ENCODE measurements around the gene HPCA. TPM values are rescaled to one million over a fixed set of nuclear protein-coding genes. Genes with fewer than 3 reads are reported as not detected.

Gene HPCA
- polyA plus RNA-seq, 1 donor (not counting 4 experiments of a cell fraction or from before 2014, with no cell fraction given) = not detected

GRCh38 chr1:32886828-32887414 lies 630 bp downstream of the HPCA start:
- Histone ChIP-seq H3K9me1 (ENCODE audit: control insufficient read depth, extremely low read depth, insufficient read depth, low read length) (no peaks in the 10 kb centered on the region), H3K9ac (ENCODE audit: control insufficient read depth, extremely low read depth, insufficient read depth, low read length) (no peak overlapping the region), H3K4me2 (ENCODE audit: control insufficient read depth, extremely low read depth, insufficient read depth, low read depth, low read length) (no peak overlapping the region), H3K36me3 (ENCODE audit: control insufficient read depth in 2 of 2, extremely low read depth in 1 of 2, insufficient read depth in 2 of 2, low read length in 2 of 2) (no peaks in the 10 kb centered on the region), H3K79me2 (ENCODE audit: control insufficient read depth, insufficient read depth, low read length) (no peaks in the 10 kb centered on the region), H2AFZ (ENCODE audit: control insufficient read depth, low read length) (no peak overlapping the region), H3K4me3 (ENCODE audit: control insufficient read depth in 2 of 3, extremely low read depth in 1 of 3, insufficient read depth in 2 of 3, low read depth in 1 of 3, low read length in 3 of 3) (no peak overlapping the region), H3K27ac (ENCODE audit: control insufficient read depth, insufficient read depth, low read length) (no peak overlapping the region), H3K4me1 (ENCODE audit: control insufficient read depth, extremely low read depth, insufficient read depth, low read length) (no peaks in the 10 kb centered on the region), H3K27me3 (ENCODE audit: control insufficient read depth, extremely low read depth, insufficient read depth, low read length) (peaks cover 47% of the 10 kb centered on the region), H4K20me1 (ENCODE audit: control insufficient read depth, extremely low read depth, insufficient read depth, low read length) (peaks cover 4% of the 10 kb centered on the region), H3K9me3 (ENCODE audit: control insufficient read depth, low read depth, low read length) (no peaks in the 10 kb centered on the region)
- TF ChIP-seq, protein P1, sequence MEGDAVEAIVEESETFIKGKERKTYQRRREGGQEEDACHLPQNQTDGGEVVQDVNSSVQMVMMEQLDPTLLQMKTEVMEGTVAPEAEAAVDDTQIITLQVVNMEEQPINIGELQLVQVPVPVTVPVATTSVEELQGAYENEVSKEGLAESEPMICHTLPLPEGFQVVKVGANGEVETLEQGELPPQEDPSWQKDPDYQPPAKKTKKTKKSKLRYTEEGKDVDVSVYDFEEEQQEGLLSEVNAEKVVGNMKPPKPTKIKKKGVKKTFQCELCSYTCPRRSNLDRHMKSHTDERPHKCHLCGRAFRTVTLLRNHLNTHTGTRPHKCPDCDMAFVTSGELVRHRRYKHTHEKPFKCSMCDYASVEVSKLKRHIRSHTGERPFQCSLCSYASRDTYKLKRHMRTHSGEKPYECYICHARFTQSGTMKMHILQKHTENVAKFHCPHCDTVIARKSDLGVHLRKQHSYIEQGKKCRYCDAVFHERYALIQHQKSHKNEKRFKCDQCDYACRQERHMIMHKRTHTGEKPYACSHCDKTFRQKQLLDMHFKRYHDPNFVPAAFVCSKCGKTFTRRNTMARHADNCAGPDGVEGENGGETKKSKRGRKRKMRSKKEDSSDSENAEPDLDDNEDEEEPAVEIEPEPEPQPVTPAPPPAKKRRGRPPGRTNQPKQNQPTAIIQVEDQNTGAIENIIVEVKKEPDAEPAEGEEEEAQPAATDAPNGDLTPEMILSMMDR (optimal IDR thresholded peaks at IDR 0.05 in 1 of 3, IDR thresholded peaks at IDR 0.05 in 1 of 3, conservative IDR thresholded peaks at IDR 0.05 in 1 of 3; ENCODE audit: extremely low read depth in 1 of 3, insufficient read depth in 2 of 3, low read length in 3 of 3) = no peak
- TF ChIP-seq EZH2 (IDR thresholded peaks at IDR 0.05; ENCODE audit: low read length) = no peak
- no peak for DNase-seq (ENCODE audit: low read depth, low spot score)
- FAIRE-seq = no peak
- dilution Hi-C loops (cut with MboI; ENCODE audit: extremely low pct_ligation_motif_present, low sequenced_read_pairs) = no loop called here

DNA sequence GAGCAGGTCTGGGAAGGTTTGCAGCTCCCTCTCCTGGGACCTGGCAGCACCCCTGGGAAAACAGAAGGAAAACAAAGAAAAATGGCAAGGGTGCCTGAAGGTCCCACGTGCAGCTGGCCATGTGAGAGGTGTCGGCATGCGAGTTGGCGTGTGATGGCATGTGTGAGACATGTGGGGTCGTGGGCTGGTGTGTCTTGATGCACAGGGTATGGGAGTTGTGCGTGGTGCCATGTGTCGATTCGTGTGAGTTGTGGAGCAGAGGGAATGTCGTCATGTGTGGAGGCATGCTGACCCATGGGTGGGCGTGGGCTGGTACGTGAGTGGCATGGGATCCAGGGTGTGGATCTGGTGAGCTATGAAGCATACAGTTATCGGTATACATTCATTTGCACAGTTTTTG lies 1.3 kb downstream of the HPCA start:
- no peak overlapping the region for H3K4me3 ChIP-seq (ENCODE audit: control insufficient read depth in 2 of 3, extremely low read depth in 1 of 3, insufficient read depth in 2 of 3, low read depth in 1 of 3, low read length in 3 of 3)
- dilution Hi-C loops (cut with MboI; ENCODE audit: extremely low pct_ligation_motif_present, low sequenced_read_pairs) = no loop called here
- H3K27ac ChIP-seq (ENCODE audit: control insufficient read depth, insufficient read depth, low read length) = no peak overlapping the region
- no peak overlapping the region for H3K4me2 ChIP-seq (ENCODE audit: control insufficient read depth, extremely low read depth, insufficient read depth, low read depth, low read length)
- no peak for DNase-seq (ENCODE audit: low read depth, low spot score)
- no peaks in the 10 kb centered on the region for H3K9me1 ChIP-seq (ENCODE audit: control insufficient read depth, extremely low read depth, insufficient read depth, low read length)
- peaks cover 4% of the 10 kb centered on the region for H4K20me1 ChIP-seq (ENCODE audit: control insufficient read depth, extremely low read depth, insufficient read depth, low read length)
- H2AFZ ChIP-seq (ENCODE audit: control insufficient read depth, low read length) = no peak overlapping the region
- no peaks in the 10 kb centered on the region for H3K9me3 ChIP-seq (ENCODE audit: control insufficient read depth, low read depth, low read length)
- no peak overlapping the region for H3K9ac ChIP-seq (ENCODE audit: control insufficient read depth, extremely low read depth, insufficient read depth, low read length)
- FAIRE-seq = no peak
- no peaks in the 10 kb centered on the region for H3K79me2 ChIP-seq (ENCODE audit: control insufficient read depth, insufficient read depth, low read length)
- H3K4me1 ChIP-seq (ENCODE audit: control insufficient read depth, extremely low read depth, insufficient read depth, low read length) = no peaks in the 10 kb centered on the region
- peaks cover 51% of the 10 kb centered on the region for H3K27me3 ChIP-seq (ENCODE audit: control insufficient read depth, extremely low read depth, insufficient read depth, low read length)
- TF ChIP-seq, protein P1 (optimal IDR thresholded peaks at IDR 0.05 in 1 of 3, IDR thresholded peaks at IDR 0.05 in 1 of 3, conservative IDR thresholded peaks at IDR 0.05 in 1 of 3; ENCODE audit: extremely low read depth in 1 of 3, insufficient read depth in 2 of 3, low read length in 3 of 3) = no peak
- TF ChIP-seq EZH2 (IDR thresholded peaks at IDR 0.05; ENCODE audit: low read length) = no peak
- no peaks in the 10 kb centered on the region for H3K36me3 ChIP-seq (ENCODE audit: control insufficient read depth in 2 of 2, extremely low read depth in 1 of 2, insufficient read depth in 2 of 2, low read length in 2 of 2)
